Measurements from ENCODE around the gene PIGBOS1. TPM values are rescaled to one million over a fixed set of nuclear protein-coding genes. Genes with fewer than 3 reads are reported as not detected.
A peak's percentile ranks its signal among the peaks of the same experiment; 100 is the strongest.
"Not testable (repeated sequence)": the region's sequence is repeated elsewhere in the genome, so short reads cannot be mapped to it uniquely, and the experiment has no call there.

Gene PIGBOS1
- total RNA-seq, 1 experiment from 2014 or later: 15.8 TPM

DNA sequence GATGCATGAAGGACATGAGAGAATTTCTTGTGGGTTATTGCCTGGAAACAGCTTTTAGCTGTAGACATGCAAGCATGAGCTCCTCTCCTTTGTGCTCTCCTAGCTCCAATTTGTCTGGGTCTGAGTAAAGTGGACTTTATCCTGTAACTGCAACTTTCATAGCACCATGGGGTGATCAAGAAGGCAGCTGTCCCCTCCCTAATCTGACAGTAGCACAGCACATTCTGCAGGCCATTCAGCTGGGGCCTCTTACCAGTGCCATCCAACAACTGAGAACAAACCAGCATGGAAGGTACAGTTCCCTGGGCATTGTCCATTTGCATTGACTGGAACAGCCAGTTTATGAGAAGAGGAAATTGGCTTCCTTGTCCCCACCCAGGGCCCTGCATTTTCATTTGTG is 21.6 kb downstream of the PIGBOS1 start:
- DNase-seq (ENCODE audit: low spot score): no peak

GRCh38 chr15:55290528-55291057 is 28.3 kb downstream of the PIGBOS1 start:
- DNase-seq (ENCODE audit: low spot score): peak; percentile 70

- DNase-seq (ENCODE audit: low spot score): peak; percentile 51
Measured at GRCh38 chr15:55289746-55290527, 29.0 kb downstream of the PIGBOS1 start, which contains the start of gene RAB27A. RAB27A (minus strand) TSS chr15:55289813; CDS start chr15:55234934, 54,879 bp downstream.

DNA sequence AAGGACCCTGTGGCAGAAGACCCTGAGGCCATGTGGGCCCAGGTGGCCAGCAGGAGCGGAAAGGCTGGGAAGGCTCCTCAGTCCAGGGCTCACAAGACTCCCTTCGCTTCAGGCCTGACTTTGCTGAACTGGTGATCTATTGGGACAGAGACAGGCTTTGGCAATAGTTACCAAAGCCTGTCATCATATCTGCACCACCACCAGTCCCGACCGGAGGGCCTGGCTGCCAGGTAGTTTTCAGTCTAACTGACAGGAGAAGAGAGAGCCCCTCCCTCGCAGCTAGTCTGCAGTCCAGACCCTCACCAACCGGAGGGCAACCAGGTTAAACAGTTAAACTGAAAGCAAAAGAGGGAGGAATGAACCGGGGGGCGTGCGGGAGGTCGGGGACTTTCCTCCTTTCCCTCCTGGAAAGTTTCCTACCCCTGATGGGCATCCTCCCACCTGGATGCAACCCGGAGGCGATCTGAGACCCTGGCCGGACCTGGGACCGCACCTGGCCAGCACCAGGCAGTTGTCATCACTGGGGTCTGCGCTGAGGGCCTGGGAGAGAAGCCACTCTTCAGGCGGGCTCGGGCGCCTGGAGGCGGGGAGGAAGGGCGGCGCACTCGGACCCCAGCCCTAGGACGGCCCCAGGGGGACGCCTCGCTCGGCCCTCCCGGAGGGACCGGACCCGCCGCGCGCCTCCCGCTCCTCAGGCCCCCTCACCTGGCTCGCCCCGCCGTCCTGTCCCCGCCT is 29.7 kb downstream of the PIGBOS1 start:
- peak; percentile 25 for DNase-seq (ENCODE audit: low spot score)

- no peak for DNase-seq (ENCODE audit: low spot score)
Measured at GRCh38 chr15:55288006-55288717, 30.8 kb downstream of the PIGBOS1 start.

- DNase-seq (ENCODE audit: low spot score): not testable (repeated sequence)
Measured at GRCh38 chr15:55286442-55287189, 32.3 kb downstream of the PIGBOS1 start.

DNA sequence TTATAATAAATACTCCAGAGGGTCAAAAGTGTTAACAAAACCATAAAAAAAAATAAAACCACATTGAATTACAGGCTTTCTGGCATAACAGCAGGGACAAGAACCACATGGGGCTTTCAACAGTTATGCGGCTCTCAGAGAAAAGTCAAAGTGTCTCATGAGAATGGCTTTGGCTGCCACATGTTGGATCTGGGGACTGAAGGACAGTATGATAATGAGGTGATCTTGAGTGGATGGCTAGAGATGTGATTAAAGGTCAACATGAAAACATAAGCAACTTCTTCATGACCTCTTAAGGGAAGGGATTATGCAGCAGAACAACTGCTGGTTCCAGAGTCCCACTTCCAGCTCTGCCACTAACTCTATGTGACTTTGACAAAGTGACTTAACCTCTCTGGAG is 34.5 kb downstream of the PIGBOS1 start:
- no peak for DNase-seq (ENCODE audit: low spot score)

GRCh38 chr15:55283379-55284147 is 35.4 kb downstream of the PIGBOS1 start:
- no peak for DNase-seq (ENCODE audit: low spot score)

DNA sequence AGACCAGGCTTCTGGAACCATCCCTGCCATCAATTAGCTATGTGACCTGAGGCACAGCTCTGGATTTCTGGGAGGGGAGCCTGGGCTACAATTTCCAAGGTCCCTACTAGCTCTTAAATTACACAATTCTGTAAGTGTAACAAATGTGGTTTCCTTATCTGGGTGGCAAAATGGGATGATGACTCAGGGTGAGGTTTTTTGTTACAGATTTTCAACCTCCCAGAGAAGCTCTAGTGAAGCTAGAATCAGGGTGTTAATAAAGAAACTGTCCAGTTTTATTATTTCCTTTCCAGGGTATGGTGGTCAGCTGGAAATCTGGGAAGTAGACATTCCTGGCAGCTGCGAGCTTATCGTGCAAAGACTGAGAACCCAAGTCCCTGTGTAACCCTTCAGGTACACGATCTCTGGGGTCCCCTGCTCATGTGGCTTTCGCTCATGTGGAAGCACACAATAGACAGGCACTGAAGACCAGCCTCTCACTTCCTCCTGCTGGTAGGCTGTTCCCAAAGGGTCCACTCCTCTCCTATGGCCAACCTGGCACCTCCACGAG is 36.6 kb downstream of the PIGBOS1 start:
- peak; percentile 87 for DNase-seq (ENCODE audit: low spot score)

GRCh38 chr15:55281517-55282228 is 37.2 kb downstream of the PIGBOS1 start:
- peak; percentile 21 for DNase-seq (ENCODE audit: low spot score)

DNA sequence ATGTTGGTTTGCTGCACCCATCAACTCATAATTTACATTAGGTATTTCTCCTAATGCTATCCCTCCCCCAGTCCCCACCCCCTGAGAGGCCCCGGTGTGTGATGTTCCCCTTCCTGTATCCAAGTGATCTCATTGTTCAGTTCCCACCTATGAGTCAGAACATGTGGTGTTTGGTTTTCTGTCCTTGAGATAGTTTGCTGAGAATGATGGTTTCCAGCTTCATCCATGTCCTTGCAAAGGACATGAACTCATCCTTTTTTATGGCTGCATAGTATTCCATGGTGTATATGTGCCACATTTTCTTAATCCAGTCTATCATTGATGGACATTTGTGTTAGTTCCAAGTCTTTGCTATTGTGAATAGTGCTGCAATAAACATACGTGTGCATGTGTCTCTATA is 38.3 kb downstream of the PIGBOS1 start:
- DNase-seq (ENCODE audit: low spot score): not testable (repeated sequence)

GRCh38 chr15:55279746-55280351 is 39.1 kb downstream of the PIGBOS1 start:
- peak; percentile 79 for DNase-seq (ENCODE audit: low spot score)

GRCh38 chr15:55279100-55279745 is 39.7 kb downstream of the PIGBOS1 start:
- no peak for DNase-seq (ENCODE audit: low spot score)

- no peak for DNase-seq (ENCODE audit: low spot score)
Measured at GRCh38 chr15:55277715-55278114, 41.2 kb downstream of the PIGBOS1 start.

- DNase-seq (ENCODE audit: low spot score): peak; percentile 77
Measured at GRCh38 chr15:55277116-55277564, 41.8 kb downstream of the PIGBOS1 start.

- no peak for DNase-seq (ENCODE audit: low spot score)
Measured at GRCh38 chr15:55276324-55276723, 42.6 kb downstream of the PIGBOS1 start.

DNA sequence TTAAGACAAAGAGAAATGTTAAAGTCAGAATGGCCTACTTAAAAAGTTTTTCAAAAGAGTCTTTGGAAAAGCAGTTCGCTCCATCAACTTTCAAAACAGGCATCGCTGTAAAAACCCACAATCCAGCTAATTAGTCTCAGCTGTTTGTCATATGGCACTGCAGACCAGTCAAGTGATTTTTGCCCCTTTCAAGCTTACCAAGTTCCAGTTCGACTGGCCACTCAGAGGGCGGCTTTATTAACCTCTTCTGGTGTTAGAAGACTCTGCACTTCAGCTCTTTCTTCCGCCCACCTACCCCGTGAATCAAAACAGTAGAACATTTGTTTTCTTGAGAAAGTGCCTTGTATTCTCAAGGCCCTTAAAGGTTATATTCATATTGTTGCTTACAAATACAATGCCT is 48.6 kb downstream of the PIGBOS1 start:
- no peak for DNase-seq (ENCODE audit: low spot score)

- DNase-seq (ENCODE audit: low spot score): no peak
Measured at GRCh38 chr15:55268176-55268695, 50.7 kb downstream of the PIGBOS1 start.
